C4-2B (cell line): ENCODE data around the gene EFEMP2.

Source experiments
- ZFX ChIP-seq: fragments of 450-650 bp; IDR thresholded peaks from 2 replicates; pipeline ENCODE4 v1.6.1; 2017
- TF ChIP-seq, protein P1 (sequence below): fragments of 450-650 bp; conservative IDR thresholded peaks from 2 replicates; pipeline ENCODE4 v1.5.1; 2017; ENCODE audit warnings: mild to moderate bottlenecking

DNA sequence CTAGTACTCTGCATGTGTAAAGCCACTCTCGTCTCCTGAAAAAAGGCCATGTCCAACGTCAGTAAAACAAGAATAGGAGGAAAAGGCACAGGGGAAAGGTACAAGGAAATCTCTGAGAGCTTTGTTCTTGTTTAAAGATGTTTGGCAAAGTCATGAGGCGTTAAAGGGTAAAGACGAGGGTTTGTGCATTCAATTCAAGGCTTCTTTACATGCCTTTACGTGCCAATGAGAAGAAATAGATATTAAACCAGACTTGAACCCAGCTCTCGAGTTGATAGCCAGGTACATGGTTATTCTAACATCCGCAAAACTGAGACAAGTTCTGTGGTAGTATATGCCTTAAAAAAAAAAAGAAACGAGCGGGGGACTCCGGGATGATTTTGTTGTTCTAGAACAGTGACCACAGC is 13.9 kb downstream of the EFEMP2 start:
- TF ChIP-seq, protein P1, sequence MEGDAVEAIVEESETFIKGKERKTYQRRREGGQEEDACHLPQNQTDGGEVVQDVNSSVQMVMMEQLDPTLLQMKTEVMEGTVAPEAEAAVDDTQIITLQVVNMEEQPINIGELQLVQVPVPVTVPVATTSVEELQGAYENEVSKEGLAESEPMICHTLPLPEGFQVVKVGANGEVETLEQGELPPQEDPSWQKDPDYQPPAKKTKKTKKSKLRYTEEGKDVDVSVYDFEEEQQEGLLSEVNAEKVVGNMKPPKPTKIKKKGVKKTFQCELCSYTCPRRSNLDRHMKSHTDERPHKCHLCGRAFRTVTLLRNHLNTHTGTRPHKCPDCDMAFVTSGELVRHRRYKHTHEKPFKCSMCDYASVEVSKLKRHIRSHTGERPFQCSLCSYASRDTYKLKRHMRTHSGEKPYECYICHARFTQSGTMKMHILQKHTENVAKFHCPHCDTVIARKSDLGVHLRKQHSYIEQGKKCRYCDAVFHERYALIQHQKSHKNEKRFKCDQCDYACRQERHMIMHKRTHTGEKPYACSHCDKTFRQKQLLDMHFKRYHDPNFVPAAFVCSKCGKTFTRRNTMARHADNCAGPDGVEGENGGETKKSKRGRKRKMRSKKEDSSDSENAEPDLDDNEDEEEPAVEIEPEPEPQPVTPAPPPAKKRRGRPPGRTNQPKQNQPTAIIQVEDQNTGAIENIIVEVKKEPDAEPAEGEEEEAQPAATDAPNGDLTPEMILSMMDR = no peak
- no peak for TF ChIP-seq ZFX
